Measurements from ENCODE around the gene GAREM1. TPM values are rescaled to one million over a fixed set of nuclear protein-coding genes. Genes with fewer than 3 reads are reported as not detected.

The GAREM1 gene
- total RNA-seq, 1 donor from 2014 or later = 11.0 TPM

- Mint-ChIP-seq H3K27me3 (no peaks in the 10 kb centered on the region), H3K36me3 (ENCODE audit: insufficient read depth) (no peaks in the 10 kb centered on the region), H3K9me3 (ENCODE audit: low read depth) (no peaks in the 10 kb centered on the region), H3K27ac (no peak overlapping the region), H3K4me1 (ENCODE audit: low read depth) (peaks cover 4% of the 10 kb centered on the region), H3K4me3 (ENCODE audit: low read depth) (no peak overlapping the region)
- no peak for TF ChIP-seq CTCF (IDR thresholded peaks at IDR 0.05; ENCODE audit: unreplicated experiment)
- no peak for DNase-seq (ENCODE audit: low spot score, unreplicated experiment)
These were observed 24.8 kb downstream of the GAREM1 start for GRCh38 chr18:32445846-32446245.

GRCh38 chr18:32443706-32444215 lies 26.9 kb downstream of the GAREM1 start:
- Mint-ChIP-seq H3K9me3 (ENCODE audit: low read depth) (no peaks in the 10 kb centered on the region), H3K36me3 (ENCODE audit: insufficient read depth) (no peaks in the 10 kb centered on the region), H3K27me3 (no peaks in the 10 kb centered on the region), H3K4me1 (ENCODE audit: low read depth) (peaks cover 7% of the 10 kb centered on the region), H3K4me3 (ENCODE audit: low read depth) (no peak overlapping the region), H3K27ac (no peak overlapping the region)
- TF ChIP-seq CTCF (IDR thresholded peaks at IDR 0.05; ENCODE audit: unreplicated experiment) = no peak
- DNase-seq (ENCODE audit: low spot score, unreplicated experiment) = no peak

- Mint-ChIP-seq H3K9me3 (ENCODE audit: low read depth) (no peaks in the 10 kb centered on the region), H3K36me3 (ENCODE audit: insufficient read depth) (no peaks in the 10 kb centered on the region), H3K27me3 (peaks cover 2% of the 10 kb centered on the region), H3K4me3 (ENCODE audit: low read depth) (no peak overlapping the region), H3K4me1 (ENCODE audit: low read depth) (peaks cover 9% of the 10 kb centered on the region), H3K27ac (no peak overlapping the region)
- no peak for TF ChIP-seq CTCF (IDR thresholded peaks at IDR 0.05; ENCODE audit: unreplicated experiment)
- no peak for DNase-seq (ENCODE audit: low spot score, unreplicated experiment)
These were observed 27.5 kb downstream of the GAREM1 start for GRCh38 chr18:32443033-32443705.

- H3K4me3 Mint-ChIP-seq (ENCODE audit: low read depth) = no peak overlapping the region
These were observed 28.1 kb downstream of the GAREM1 start for GRCh38 chr18:32442575-32442974.

GRCh38 chr18:32441533-32441932 lies 29.1 kb downstream of the GAREM1 start:
- H3K27me3 Mint-ChIP-seq = peaks cover 15% of the 10 kb centered on the region
- no peak overlapping the region for H3K27ac Mint-ChIP-seq
- H3K4me3 Mint-ChIP-seq (ENCODE audit: low read depth) = no peak overlapping the region
- no peak for TF ChIP-seq CTCF (IDR thresholded peaks at IDR 0.05; ENCODE audit: unreplicated experiment)
- peaks cover 9% of the 10 kb centered on the region for H3K4me1 Mint-ChIP-seq (ENCODE audit: low read depth)
- no peak for DNase-seq (ENCODE audit: low spot score, unreplicated experiment)
- H3K9me3 Mint-ChIP-seq (ENCODE audit: low read depth) = no peaks in the 10 kb centered on the region
- no peaks in the 10 kb centered on the region for H3K36me3 Mint-ChIP-seq (ENCODE audit: insufficient read depth)

More at GRCh38 chr18:32442575-32442974, 28.1 kb downstream of the GAREM1 start:
- Mint-ChIP-seq H3K27ac (no peak overlapping the region), H3K9me3 (ENCODE audit: low read depth) (no peaks in the 10 kb centered on the region), H3K36me3 (ENCODE audit: insufficient read depth) (no peaks in the 10 kb centered on the region), H3K4me1 (ENCODE audit: low read depth) (peaks cover 9% of the 10 kb centered on the region), H3K27me3 (peaks cover 6% of the 10 kb centered on the region)
- DNase-seq (ENCODE audit: low spot score, unreplicated experiment) = no peak
- TF ChIP-seq CTCF (IDR thresholded peaks at IDR 0.05; ENCODE audit: unreplicated experiment) = no peak

Measured in progenitor cell of endocrine pancreas (in vitro differentiated cells).